IPS-NIHi7 (cell line): ENCODE results near the gene PDLIM7.

Source experiments
- DNase-seq: peaks from one replicate; pipeline ENCODE4 v3.0.0; 2012; ENCODE audit warnings: mixed read lengths; ENCODE audit errors: extremely low spot score

PDLIM7 gene

DNA sequence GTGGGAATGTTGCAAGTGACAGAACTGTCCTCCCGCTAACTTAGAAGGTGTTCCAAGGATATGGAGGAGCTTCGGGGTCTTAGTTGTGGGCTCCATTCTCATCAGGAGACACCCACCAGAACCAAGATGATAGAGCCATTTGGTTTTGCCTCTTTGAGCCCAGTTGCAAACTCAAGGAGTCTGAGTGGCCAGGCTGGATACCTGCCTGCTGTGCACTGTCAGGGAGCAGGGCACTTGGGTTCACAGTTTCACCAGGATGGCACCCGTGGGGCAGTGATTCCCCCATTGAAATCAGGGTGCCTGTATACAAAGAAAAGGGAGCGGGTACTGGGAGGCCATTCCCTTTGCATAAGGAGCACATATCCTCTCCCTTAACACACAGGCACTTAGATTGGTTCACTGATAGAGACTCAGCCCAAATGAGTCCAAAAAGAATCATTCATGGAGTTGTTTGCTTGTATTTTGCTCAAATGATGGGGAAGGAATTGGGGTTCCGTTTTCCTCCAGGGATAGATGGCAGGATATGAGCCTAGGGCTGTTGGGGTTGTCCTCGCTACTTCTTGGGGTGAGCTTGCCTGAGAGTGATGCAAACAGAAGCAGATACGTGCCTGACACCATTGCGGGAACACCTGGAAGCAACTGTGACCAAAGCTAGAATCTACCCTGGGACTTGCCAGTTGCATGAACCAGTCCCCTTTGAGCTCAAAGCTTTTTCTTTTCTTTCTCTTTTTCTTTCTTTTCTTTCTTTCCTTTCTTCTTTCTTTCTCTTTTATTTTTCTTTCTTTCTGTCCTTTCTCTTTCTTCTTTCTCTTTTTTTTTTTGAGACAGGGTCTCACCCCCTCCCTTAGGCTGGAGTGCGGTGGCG lies 52.1 kb downstream of the PDLIM7 start:
- DNase-seq = no peak

DNA sequence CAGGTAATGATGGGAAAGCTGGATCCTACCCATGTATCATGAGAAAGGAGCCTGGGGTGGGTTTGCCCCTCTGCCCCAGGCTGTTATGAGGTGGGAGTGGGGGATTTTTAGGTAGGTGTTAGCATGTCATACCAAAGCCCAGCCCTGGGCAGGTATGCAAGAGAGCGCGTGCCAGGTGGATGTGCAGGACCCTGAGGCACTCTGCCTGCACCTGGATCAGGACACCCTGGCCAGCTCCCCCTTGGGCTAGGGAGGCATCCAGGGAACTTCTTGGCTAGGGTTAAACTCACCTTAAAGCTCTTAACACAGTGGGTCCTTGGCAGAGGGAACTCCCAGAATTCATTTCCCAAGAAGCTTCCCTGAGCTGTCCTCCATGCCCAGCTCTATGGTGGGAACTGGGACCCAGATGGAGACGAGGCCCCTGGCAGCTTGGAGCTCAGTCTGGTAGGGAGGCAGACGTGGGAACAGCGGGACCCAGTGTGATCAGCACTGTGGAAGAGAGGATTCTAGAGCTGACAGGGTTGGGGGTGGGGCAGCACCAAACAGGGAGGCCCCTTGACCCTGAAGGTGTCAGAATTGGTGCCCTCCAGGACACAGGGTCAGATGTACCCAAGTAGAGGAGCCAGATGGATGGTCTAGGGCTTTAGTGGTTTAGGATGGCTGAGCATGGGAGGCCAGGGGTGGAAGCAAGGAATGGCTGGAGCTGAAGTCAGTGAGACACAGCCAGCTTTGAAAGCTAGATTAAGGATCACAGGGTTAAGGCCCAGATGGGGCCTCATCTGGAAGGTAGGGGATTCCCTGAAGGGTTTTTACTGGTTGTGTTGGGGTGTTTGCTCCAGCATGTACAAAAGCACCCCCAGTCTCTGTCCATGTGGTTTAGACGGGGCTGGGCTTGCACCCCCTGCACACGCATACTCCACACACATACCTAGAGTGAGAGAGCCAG lies 53.0 kb downstream of the PDLIM7 start:
- DNase-seq = no peak

DNA sequence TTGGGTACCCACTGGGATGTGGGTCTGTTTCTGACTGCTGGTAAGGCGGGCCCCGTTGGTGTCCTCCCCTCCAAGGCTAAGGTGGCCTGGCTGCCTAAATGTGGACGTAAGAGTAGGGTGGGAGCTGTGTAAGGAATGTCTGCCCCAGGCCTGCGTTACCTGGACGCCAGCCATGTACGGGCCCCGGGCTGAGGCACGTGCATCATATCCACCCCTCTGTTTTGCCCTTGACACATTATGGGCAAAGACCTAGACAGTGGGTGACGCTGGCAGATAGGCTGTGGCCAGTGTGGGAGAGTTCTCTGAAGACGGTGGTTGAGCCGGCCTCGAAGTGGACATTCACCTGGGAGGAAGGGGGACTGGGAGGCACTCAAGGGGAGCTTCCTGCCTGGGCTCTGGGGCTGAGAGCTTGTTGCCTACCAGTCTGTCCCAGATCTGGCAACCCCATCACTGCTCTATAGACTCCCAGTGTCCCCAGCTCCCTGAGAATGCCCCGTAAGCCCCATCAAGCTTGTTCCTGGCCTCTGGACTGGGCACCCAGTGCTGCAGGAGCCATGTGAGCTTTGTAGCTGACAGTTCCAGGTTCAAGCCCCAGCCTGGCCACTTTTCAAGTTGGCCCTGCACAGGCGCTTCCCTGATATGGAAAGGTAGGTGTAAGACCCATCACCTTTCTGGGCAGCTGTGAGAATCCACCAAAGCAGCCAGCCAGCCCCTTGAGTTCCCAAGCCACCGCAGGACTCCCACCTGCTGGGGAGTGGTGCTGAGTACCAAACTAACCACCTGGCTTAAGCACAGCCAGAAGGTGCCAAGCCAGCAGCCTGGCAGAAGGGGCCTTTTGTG lies 54.0 kb downstream of the PDLIM7 start:
- DNase-seq = no peak

- DNase-seq = no peak
Measured at GRCh38 chr5:177442066-177442826, 55.2 kb downstream of the PDLIM7 start.

DNA sequence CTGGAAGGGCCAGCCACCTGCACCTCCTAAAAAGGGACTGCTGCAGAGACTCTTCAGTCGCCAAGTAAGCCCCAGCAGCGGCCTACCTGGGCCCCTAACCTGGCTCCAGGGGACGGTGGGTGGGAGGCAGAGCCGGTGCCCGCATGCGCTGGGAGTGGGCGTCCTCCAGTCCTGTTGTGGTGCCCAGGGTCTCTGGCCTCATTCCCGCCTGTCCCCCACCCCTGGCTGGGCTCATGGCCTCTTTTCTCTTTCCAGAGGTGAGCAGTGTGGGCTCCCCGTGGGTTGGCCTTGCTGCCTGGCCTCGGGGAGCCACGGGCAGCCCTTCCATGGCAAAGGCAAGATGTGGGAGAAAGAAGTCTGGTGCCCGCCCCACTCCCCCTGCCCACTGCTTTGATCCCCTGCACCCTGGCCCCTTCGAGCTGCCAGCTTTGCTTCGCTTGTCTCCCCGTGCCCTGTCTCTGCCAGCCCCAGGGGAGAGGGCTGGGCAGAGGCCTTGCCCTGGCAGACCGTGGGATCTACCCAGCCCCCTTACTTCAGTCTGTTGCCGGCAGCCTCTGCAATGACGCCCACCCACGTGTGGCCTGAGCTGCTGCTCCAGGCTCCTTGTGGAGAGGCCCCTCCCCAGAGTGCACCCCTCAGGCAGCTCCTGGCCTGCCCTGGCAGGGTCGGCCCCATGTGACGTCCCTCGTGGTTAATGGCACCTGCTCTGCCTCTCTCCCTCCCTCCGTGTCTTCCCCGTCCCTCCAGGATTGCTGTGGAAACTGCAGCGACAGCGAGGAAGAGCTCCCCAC lies 56.2 kb downstream of the PDLIM7 start:
- no peak for DNase-seq

GRCh38 chr5:177440211-177440989 lies 57.0 kb downstream of the PDLIM7 start:
- DNase-seq = no peak

- DNase-seq = no peak
Measured at GRCh38 chr5:177439518-177440053, 57.8 kb downstream of the PDLIM7 start.

DNA sequence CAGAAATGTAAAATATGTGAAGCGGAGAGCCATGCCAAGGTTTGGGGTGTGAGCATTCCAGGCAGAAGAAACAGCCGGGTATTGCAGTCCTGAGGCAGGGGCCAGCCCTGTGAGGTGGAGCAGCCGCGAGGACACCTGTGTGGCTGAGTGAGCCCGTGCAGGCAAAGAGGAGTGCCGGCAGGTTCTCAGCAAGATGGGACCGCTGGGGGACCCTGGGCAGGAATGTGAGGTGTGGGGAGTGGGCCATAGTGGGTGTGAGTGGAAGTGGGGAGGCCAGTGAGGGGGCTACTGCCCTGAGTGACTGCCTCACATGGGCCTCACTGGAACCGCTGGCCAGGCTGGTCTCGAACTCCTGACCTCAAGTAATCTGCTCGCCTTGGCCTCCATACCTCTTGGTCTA lies 58.9 kb downstream of the PDLIM7 start:
- no peak for DNase-seq

DNA sequence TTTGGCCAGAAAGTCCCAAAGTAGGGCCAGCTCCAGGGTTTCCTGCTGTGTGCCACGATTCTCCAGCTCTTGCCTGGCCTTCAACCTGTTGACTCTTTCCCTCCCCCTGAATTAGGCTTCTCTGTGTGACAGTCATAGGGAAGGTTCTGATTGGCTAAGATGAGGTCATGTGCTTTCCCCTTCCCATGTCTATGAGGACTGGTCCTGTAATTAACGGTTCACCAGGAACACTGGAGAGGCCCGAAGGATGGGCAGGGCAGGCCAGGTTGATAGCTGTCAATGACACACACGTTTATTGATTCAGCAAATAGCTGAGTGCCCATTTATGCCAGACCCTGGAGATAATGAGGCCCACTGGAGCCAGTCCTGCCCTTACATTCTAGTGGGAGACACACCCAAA lies 59.8 kb downstream of the PDLIM7 start:
- DNase-seq = no peak

GRCh38 chr5:177435847-177436536 lies 61.4 kb downstream of the PDLIM7 start:
- no peak for DNase-seq

GRCh38 chr5:177434942-177435738 lies 62.3 kb downstream of the PDLIM7 start:
- no peak for DNase-seq

GRCh38 chr5:177434437-177434836 lies 63.0 kb downstream of the PDLIM7 start:
- no peak for DNase-seq

DNA sequence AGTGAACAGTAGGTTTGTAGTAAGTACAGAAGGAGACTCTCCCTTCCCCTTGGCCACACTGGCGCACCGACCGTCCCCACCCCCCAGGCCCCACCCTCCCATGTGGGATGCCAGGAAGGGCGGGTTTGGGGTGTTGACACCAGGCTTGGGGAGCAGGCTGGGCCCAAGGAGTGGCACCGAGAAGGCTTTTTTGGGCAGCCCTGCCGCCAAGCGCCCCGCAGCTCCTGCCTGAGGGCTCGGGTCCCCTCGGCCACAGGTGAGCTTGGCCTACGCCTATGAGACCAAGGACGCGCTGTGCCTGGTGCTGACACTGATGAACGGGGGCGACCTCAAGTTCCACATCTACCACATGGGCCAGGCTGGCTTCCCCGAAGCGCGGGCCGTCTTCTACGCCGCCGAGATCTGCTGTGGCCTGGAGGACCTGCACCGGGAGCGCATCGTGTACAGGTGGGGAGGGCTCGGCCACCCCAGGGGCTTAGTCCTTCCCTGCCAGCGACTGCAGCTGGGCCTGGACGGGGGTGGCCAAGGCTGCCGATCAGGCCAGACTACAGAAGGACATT lies 63.7 kb downstream of the PDLIM7 start:
- DNase-seq = no peak
